Raji (cell line): ENCODE measurements around the gene ASCL2.

Source experiments
- POLR2A ChIP-seq: IDR thresholded peaks from 2 replicates; pipeline ENCODE4 v1.6.1; 2011; ENCODE audit warnings: low read depth, low read length, control low read depth; ENCODE audit not compliant: insufficient read depth

Gene ASCL2

DNA sequence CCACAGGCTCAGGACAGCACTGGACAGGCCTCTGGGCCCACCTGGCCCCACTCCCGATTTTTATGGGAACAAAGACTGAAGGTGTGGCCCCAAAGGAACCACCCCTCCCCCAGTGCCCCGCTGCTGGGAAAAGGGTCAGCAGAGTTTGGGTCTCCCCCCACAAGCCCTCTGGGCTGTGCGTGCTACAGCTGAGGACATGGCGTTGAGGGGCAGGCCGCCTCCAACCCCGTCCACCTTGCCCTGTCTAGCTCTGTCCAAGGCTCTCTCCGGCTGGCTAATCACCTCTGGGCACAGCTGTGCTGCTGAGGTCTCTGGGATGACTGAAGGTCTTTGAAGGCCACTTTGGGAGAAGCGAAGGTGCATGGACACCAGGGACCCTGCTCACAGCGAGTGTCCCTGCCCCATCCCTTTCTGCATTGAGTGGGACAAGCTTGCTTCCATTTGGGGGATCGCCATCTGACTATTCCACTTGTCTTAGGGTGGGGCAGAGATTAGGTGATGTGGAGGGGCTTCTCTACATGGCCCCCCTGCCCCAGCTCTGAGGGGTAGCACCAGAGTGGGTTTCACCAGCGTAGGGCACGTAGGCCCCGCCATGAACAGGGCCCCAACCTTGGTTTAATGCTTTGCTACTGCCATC is 6.5 kb downstream of the ASCL2 start:
- TF ChIP-seq POLR2A: no peak

DNA sequence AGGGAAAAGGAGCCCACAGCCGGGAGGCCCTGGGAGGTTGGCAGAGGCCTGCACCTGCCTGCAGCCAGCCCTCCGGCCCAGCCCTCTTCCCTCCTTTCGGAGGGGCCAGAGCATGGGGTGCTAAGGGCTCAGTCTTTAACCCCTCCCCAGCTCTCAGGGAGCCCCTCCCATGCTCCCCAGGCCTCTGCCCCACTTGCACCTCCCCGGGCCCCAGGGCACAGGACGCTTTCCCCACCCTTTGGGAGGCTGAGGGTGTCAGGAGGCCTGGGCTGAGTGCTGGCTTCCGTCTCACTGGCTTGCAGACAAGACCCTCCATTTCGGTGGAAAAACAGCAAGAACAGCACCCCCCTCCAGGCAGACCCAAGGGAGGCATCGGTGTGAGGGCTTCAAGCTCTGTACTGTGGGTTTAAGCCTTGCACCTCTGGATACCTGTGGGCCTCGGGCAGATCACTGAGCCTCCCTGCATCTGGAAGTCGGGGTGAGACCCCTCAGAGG is 7.3 kb downstream of the ASCL2 start:
- TF ChIP-seq POLR2A: no peak

DNA sequence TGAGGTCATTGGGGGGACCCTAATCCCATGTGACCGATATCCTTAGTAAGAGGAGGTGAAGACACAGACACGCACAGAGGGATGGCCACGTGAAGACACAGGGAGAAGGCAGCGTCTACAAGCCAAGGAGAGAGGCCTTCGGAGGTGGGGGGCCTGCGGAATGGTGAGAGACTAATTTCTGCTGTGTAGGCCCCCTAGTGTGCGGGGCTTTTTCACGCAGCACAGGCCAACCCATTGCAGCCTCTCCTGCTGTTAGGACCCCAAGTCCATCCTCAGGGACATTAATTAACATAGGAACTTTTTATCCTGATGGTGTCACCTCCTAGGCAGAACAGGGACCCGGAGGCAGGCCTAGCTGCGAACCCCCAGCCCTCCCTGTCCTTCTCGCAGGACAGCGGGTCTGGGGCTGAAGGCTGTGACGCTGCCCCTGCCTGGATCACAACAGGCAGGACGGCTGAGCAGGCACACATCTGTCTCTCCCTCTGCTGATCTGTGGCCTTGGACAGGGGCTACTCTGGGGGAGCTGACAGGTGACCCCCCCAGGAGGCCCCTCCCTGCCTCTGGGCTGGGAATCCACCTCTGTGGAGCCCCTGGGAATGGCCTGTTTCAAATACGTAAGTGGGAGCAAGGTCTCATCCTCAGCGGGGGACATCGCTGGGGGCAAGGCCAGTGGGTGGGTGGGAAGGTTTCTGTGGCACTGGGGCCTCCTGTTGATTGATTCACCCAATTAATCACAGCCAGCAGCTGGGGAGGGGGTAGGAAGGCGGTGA is 7.9 kb downstream of the ASCL2 start:
- TF ChIP-seq POLR2A: no peak

DNA sequence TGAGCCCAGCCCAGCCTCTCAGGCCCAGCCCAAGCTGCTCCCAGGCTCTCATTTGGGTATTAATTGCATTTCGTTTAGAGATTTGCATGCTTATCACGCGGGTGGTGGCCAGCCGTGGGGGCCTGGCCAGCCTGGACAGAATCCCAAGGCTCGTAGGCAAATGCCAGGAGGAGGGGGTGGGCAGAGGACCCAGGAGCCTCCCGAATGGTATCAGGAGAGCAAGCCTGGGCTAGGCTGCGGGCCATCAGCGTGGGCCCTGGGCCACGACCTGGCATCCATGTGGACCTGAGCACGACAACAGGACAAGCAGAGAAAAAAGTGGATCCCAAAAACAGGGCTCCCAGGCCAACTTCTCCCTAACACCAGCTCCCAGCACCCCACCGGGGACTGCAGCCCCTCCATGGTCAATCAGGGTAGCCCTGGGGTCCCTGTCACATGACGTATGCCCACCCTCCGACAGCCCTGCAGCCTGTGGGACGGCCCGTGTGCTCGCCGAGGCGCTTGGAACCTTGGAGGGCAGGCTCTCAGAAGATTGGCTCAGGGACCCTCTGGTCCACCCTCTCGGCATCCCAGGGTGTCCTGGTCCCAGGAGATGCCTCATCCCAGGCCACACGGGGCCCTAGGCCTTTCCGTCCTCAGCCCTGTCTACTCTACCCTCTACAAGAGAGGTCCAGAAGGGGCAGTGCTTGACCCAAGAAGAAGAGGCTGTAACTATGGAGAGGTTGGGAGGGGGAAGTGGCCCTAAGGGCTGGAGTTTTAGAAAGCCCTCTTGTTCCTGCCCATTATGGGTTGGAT is 8.8 kb downstream of the ASCL2 start:
- TF ChIP-seq POLR2A: no peak

DNA sequence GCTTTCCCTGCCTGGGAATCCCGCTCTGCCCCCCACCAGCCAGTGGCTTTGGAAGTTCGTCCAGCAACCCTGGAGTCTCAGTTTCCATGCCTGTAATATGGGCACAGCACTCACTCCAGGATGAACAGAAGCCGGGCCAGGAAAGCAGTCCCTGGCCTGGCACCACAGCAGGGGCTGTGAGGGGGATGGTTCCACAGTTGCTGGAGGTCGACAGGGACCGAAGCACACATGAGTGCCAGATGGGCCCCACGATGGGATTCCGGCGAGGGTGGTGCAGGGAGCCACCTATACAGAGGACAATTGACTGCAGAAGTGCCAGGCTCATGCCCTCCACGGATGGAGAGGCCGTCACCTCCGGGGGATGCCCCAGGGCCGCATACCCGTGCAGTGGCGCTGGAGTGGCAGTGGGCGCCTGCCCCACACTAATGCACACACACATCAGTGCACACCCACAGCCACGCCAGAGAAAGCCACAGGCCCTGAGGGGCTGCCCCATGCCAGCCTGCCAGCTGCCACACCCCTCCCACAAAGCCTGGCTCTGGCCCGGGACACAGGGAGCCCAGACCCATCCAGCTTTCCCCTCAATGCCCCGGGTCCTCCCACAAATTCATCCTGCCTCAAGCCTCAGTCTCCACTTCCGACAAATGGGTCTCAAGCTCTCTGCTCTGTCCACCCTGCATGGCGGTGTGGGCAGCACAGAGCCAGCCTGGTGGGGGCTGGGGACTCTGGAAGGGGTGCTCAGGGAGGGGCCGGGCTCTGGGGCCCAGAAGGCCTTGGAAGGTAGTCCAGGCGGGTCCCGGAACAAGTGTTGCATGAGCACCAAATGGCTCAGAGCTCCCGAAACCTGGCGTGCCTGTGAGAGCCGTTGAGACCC is 9.7 kb downstream of the ASCL2 start:
- TF ChIP-seq POLR2A: no peak

DNA sequence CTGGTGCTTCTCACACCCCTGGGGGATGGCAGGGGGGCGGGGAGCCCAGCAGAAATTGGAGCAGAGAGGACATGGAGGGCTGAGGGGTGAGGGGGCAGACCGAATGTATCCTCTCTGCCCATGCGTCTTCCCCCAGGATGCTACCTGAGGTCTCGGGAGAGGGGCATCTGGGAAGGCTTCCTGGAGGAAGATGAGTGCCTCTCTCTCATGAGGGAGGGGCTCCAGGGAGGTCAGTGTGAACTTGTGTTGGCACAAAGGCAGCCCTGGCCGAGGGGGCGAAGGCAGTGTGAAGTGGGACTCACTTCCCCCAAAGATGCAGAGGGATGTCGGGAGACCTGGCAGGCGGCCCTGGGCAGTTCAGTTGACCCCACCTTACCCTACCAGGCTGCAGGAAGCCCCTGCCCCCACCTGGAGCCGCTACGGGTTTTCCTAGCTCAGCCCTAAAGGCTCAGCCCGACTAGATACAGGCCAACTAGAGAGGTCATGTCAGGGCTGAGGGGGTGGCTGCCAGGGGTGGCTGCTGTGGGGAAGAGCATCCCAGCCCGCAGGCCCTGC is 10.4 kb downstream of the ASCL2 start:
- no peak for TF ChIP-seq POLR2A

DNA sequence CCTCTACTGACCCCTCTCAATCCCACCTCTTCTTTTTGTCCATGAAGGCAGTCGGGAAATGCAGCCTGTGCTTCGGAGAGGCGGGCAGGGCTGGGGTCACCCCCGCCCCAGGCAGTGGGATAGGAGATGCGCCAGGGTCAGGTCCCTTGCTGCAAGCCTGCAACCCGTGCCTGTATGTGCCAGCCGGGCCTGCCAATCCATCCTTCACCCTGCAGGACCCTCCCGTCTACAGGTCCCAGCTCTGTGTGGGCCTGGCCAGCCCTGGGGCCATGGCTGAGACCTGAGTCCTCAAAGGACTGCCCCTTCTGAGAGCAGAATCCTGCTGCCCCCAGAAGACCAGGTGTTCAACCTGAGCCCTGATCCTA is 10.9 kb downstream of the ASCL2 start:
- TF ChIP-seq POLR2A: no peak

DNA sequence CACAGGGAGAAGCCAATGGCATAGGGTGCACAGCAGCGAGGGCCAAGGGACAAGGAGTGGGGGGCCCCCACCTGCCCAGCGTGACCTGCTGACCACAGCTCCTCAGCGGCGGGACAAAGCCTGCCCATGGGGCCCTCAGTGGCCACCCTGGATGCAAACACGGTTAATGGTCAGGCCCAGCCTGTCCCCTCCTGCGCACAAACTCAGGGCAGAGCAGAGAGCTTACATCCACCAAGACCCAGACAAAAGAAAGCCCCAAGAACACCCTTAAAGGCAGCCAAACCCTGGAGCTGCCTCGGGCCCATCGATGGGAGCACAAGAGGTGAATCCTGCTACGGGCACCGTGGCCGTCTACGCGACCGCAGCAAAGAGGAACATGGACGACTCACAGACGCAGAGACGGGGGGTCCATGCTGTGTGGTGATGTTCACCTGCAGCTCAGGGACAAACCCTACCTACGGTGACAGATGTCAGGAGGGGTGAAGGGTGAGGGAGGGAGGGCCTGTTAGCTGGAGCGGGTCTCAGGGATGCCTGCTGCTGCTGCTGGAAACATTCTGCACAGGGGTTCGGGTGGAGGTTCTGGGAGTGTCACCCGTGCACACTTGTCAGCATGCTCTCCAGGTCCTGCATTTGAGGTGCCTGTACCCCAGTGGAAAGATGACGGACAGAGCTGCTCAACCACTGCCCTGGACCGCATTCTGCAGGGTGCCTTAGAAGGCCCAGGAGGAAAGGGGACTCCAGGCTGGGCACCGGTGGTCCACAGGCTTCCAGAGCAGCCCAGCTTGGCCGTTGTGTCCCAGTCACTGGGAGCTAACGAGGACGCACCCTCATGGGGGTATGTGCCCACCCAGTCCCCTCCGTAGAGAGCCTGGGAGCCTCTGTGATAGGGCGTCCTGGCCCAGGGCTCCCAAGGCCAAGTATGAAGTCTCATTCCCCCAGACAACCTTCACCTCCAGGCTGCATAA is 11.6 kb downstream of the ASCL2 start:
- TF ChIP-seq POLR2A: no peak

DNA sequence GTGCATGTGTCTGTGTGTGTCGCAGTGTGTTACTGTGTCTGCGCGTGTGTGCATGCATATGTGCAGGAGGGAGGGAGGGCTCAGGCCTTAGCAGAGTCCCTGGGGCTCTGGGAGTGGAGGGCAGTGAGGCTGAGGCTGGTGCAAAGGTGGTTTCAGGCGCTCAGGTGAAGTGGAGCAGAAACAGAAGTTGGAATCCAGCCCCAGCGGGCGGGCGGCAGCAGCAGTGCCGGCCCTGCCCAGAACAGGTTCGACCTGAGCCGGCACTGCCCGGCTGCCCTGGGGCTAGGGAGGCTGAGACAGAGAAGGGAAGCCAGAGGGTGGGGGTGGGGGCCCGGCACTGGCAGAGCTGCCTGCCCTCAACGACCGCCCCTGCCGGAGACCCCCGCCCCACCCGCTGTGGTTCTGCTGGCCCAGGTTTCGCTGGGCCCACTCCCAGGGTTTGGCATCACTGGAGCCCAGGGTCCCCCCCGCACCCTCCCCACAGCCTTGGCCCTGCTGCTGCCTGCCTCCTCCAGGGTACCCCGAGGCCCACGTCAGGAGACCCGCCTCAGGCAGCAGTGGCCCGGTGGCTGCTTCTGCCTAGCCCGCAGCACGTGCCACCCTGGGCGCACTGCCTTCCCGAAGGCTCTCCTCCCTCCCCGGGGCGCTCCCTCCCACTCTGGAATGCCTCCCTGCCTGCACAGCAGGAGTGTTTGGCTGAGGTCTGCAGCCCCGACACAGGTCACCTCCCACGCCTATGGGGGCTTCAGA is 13.3 kb downstream of the ASCL2 start:
- TF ChIP-seq POLR2A: no peak

DNA sequence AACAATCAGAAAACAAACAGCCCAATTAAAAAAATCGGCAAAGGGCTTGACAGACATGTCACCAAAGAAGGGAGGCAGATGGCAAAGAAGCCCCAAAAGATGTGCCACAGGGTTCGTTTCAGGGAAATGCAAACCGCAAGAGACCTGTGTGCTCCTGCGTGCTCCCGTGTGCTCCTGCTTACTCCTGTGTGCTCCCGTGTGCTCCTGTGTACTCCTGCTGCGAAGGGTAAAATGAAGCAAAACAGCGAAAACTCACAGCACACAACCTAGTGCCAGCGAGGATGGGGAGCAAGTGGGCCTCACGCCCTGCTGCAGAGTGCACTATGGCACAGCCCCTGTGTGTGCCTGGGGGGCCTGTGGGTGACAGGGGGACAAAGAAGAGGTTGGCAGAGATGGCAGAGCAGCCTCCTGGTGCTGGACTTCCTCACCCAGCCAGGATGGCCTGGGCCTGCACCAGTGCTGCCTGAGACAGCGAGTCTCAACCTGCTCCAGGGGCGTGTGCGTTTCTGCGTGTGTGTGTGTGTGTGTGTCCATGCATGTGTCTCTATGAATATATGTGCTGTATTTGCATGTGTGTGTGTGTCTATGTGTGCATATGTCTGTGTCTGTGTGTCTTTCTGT is 14.0 kb downstream of the ASCL2 start:
- TF ChIP-seq POLR2A: no peak

DNA sequence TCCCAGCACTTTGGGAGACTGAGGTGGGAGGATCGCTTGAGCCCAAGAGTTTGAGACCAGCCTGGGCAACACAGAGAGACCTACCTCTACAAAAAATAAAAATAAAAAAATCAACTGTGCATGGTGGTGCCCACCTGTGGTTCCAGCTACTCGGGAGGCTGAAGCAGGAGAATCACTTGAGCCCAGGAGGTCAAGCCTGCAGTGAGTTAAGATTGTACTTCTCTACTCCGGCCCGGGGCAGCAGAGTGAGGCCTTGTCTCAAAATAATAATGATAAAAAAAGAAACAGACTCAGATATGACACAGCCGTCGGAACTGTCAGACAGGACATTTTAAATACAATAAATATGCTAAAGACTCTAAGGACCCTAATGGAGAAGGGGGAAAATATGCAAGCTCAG is 18.4 kb downstream of the ASCL2 start:
- TF ChIP-seq POLR2A: no peak

DNA sequence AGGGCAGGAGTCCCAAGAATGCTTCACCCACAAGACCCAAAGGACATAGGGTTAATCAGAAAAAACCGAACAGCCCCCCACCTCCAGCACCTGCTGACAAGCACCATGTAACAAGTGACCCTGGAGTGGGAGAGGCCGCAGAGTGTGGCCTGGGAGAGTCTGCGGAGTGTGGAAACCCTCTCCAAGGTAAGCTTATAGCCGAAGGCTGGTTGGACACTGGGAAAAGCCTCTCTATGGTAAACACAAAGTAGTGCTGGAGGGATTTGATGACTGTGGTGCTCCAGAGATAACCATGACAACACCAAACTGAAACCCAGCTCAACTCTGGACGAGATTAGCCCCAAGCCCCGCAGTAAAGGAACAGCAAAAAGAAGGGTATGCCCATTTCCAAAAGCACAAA is 19.2 kb downstream of the ASCL2 start:
- no peak for TF ChIP-seq POLR2A
